GM13977 (cell line): ENCODE data around the gene EPHB6.

Source experiments
- DNase-seq: peaks from one replicate; pipeline ENCODE4 v3.0.0; 2012; ENCODE audit warnings: low spot score
- in situ Hi-C: fragments of 300-500 bp; cut with MboI; formaldehyde crosslinking; loops from one replicate; pipeline ENCODE4 v1.12.0; 2022; ENCODE audit warnings: low sequenced_read_pairs, low pct_unique_long_range_greater_than_20kb, mixed read lengths, inconsistent platforms; ENCODE audit not compliant: unreplicated experiment
- TF ChIP-seq, protein P1 (sequence below): IDR thresholded peaks from 2 replicates; pipeline ENCODE4 v1.5.1; 2012; ENCODE audit warnings: mild to moderate bottlenecking, control low read depth; ENCODE audit not compliant: insufficient read depth; ENCODE audit errors: extremely low read depth, missing control alignments

The EPHB6 gene

DNA sequence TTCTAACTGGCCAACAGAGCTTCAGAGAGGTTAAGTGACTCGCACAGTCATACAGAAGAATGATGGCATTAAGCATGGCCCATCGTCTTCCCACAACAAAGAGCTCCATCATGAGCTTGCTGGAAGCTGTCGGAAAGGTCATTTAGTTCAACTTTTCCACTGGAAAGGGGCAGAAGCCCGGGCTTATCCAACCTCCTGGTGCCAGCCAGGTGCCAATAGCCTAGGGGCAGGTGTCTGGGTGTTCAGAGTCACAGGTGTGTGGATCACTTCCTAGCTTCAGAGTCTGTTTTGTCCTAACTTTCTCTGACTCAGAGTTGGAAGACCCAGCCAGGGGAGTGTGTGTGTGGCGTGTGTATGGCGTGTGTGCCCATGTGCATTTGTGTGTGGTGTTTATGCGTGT, 32.0 kb downstream of the EPHB6 start:
- no peak for DNase-seq
- TF ChIP-seq, protein P1, sequence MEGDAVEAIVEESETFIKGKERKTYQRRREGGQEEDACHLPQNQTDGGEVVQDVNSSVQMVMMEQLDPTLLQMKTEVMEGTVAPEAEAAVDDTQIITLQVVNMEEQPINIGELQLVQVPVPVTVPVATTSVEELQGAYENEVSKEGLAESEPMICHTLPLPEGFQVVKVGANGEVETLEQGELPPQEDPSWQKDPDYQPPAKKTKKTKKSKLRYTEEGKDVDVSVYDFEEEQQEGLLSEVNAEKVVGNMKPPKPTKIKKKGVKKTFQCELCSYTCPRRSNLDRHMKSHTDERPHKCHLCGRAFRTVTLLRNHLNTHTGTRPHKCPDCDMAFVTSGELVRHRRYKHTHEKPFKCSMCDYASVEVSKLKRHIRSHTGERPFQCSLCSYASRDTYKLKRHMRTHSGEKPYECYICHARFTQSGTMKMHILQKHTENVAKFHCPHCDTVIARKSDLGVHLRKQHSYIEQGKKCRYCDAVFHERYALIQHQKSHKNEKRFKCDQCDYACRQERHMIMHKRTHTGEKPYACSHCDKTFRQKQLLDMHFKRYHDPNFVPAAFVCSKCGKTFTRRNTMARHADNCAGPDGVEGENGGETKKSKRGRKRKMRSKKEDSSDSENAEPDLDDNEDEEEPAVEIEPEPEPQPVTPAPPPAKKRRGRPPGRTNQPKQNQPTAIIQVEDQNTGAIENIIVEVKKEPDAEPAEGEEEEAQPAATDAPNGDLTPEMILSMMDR: no peak
- in situ Hi-C loops: no loop called here

DNA sequence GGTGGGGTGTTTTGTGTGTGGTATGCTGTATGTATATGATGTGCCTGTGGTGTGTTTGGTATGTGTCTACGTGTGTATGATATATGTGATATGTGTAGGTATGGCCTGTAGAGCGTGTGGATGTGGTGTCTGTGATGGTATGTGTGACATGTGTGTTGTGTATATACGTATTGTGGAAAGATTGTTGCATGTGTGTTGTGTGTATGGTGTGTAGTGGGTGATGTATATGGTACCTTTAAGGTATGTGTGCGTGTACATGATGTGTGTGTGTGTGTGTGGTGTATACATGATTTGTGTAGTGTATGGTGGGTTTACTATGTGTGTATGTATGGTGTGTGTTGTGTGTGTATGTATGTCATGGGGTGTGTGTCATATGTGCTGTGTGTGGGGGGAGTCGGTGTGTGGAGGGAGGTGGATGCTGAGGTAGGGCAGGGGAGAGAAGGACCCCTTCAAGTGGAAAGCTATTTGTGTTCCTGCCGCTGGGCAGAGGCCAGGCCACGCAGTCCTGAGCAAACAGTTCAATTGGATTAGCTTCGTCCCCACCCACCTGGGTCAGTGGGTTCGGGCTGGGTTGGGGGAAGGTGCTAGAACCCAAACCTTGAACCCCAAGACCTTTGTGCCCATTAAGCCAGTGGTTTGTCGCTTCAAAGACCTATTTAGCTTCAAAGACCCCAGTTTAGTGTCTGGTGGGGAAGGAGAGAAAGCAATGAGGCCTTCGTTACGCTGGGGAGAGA, 32.6 kb downstream of the EPHB6 start:
- TF ChIP-seq, protein P1: no peak
- DNase-seq: no peak
- in situ Hi-C loops: no loop called here

DNA sequence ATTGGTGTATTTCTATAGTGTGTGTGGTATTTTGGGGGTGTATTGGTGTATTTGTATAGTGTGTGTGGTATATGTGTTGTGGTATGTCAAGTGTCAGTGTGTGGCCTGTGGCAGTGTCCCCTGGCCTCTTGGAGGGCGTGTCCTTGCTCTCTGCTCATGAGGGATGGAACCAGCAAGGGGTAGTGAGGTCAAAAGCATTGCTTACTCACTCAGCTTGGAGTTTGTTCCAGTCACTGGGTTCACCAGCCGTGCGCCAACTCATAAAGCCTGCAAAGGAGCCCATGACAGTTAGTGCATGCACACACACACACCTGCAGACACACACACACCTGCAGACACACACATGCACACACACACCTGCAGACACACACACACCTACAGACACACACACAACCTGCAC, 34.9 kb downstream of the EPHB6 start:
- TF ChIP-seq, protein P1: no peak
- in situ Hi-C loops: no loop called here
- no peak for DNase-seq

DNA sequence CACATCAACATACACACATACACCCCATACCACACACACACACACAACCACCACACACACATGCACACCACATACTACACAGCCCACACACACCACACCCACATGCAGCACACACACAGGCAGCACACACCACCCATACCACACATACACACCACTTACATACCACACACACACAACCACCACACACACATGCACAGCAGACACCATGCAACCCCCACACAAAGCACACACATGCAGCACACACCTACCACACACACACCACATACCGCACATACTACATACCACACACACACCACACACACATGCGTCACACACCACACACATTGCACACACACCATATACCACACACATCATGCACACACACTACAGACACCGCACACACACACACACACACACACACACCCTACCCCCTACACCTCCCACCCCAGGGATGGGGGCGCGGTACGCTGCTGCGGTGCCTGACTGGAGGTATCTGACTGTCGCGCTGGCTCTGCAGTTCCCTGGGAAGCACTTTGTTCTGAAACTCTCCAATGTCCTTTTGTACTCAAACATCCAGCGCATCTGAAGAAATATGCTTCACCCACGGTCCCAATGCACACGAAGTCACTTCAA, 36.1 kb downstream of the EPHB6 start:
- in situ Hi-C loops: no loop called here
- no peak for DNase-seq
- TF ChIP-seq, protein P1: no peak

DNA sequence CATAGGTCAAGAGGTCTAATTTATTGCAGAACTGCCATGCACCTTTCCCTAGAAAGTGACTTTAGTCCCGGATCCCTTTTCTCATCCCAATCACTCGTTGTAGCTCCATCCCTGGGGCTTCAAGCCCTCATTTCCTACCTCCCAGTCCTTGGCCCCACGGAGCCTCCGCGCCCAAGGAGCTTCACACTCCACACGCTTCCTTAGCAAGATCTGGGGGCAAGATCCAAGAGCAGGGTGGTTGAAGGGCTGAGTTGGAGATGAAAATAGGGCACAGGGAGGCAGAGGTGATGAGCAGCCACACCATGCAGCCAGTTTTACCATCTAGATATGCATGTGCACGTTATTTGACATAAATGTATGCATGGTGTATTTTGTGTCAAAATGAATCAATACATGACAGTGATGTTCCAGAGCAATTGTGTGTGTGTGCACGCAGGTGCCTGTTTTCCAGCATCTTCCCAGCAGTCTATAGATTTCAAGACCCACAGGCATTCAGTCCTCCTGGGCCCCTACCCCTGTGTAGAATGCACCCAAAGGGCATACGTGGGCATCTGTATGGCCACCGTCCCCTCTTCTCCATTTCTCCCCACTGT, 36.7 kb downstream of the EPHB6 start:
- TF ChIP-seq, protein P1: no peak
- in situ Hi-C loops: no loop called here
- no peak for DNase-seq

DNA sequence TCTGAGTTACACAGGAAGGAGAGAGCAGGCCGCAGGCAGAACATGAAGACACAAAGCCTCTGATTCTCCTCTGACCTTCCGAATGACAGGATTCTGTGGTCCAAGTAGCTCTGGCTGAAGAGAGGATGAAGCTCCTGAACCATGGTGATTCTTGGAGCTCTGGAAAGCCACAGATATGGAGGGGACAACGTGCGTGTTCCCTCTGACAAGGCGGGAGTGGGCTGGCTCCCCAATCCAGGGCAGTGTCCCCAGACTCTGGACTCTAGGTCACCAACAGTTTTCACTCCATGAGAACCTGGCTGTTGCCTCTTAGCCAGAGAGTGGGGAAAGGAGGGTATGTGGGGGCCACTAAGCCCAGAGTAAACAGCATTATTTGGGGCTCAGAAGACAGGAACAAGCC, 38.1 kb downstream of the EPHB6 start:
- DNase-seq: no peak
- in situ Hi-C loops: no loop called here
- TF ChIP-seq, protein P1: no peak
